ENCODE data around the gene IL4. TPM values are rescaled to one million over a fixed set of nuclear protein-coding genes. Genes with fewer than 3 reads are reported as not detected.
A peak's percentile ranks its signal among the peaks of the same experiment; 100 is the strongest.
"Not testable (repeated sequence)": the region's sequence is repeated elsewhere in the genome, so short reads cannot be mapped to it uniquely, and the experiment has no call there.

IL4 gene
- not detected for total RNA-seq
- not detected for polyA plus RNA-seq
- long read RNA-seq, donor 1: 0 reads
- long read RNA-seq, donor 2: 0 reads

GRCh38 chr5:132673939-132674630 lies at the start of gene IL4:
Gene IL4 (plus strand): TSS chr5:132673989. CDS start chr5:132674051, 62 bp downstream.
- TF ChIP-seq POLR2A (IDR thresholded peaks at IDR 0.05) (no peak), POLR2AphosphoS5 (IDR thresholded peaks at IDR 0.05) (no peak), CTCF (IDR thresholded peaks at IDR 0.05 in 8 of 11, conservative IDR thresholded peaks at IDR 0.05 in 3 of 11) (no peak)
- Histone ChIP-seq H3K27ac (peak within 1 kb of the TSS in 7 of 8 donors; percentile 3 to 66 (median 42)), H3K4me3 (no peak within 1 kb of the TSS), H3K27me3 (replicated peaks in 1 of 7) (no peaks in the 10 kb centered on the region), H3K36me3 (no peaks in the 10 kb centered on the region), H3K9me3 (no peaks in the 10 kb centered on the region), H3K4me1 (peaks cover 0 to 27% (median 7%) of the 10 kb centered on the region in 6 donors)
- DNase-seq: no peak
- WGBS, 5 donors: 82 to 89% (median 84%) methylated on average over 14 of the region's 14 CpGs
- intact Hi-C loops (cut with DNase I; ENCODE audit: low total_unique reads): no loop called here

- H3K27ac ChIP-seq: no peak overlapping the region
- H3K9me3 ChIP-seq: no peaks in the 10 kb centered on the region
- no peaks in the 10 kb centered on the region for H3K4me1 ChIP-seq
- DNase-seq: no peak
- H3K4me3 ChIP-seq: no peak overlapping the region
- H3K36me3 ChIP-seq: peaks cover 0 to 80% (median 8%) of the 10 kb centered on the region in 6 donors
- 85 to 96% (median 94%) methylated on average over 2 of the region's 2 CpGs for WGBS, 5 donors
- no peaks in the 10 kb centered on the region for H3K27me3 ChIP-seq (replicated peaks in 1 of 7)
- intact Hi-C loops (cut with DNase I; ENCODE audit: low total_unique reads): no loop called here
- no peak for TF ChIP-seq POLR2AphosphoS5 (IDR thresholded peaks at IDR 0.05)
- no peak for TF ChIP-seq POLR2A (IDR thresholded peaks at IDR 0.05)
- TF ChIP-seq CTCF (IDR thresholded peaks at IDR 0.05 in 8 of 11, conservative IDR thresholded peaks at IDR 0.05 in 3 of 11): no peak
Measured at GRCh38 chr5:132627470-132627869, 46.3 kb upstream of the IL4 start.

GRCh38 chr5:132628814-132629213 lies 45.0 kb upstream of the IL4 start:
- DNase-seq: no peak
- H3K4me1 ChIP-seq: no peaks in the 10 kb centered on the region
- H3K27me3 ChIP-seq (replicated peaks in 1 of 7): no peaks in the 10 kb centered on the region
- no peak overlapping the region for H3K27ac ChIP-seq
- no peak overlapping the region for H3K4me3 ChIP-seq
- intact Hi-C loops (cut with DNase I; ENCODE audit: low total_unique reads): no loop called here
- peaks cover 0 to 73% (median 5%) of the 10 kb centered on the region in 6 donors for H3K36me3 ChIP-seq
- no peaks in the 10 kb centered on the region for H3K9me3 ChIP-seq
- WGBS, 5 donors: 89 to 98% (median 90%) methylated on average over 2 of the region's 2 CpGs
- TF ChIP-seq POLR2A (IDR thresholded peaks at IDR 0.05) (no peak), CTCF (IDR thresholded peaks at IDR 0.05 in 8 of 11, conservative IDR thresholded peaks at IDR 0.05 in 3 of 11) (no peak), POLR2AphosphoS5 (IDR thresholded peaks at IDR 0.05) (no peak)

GRCh38 chr5:132629230-132629944 lies 44.4 kb upstream of the IL4 start:
- no peak for DNase-seq

GRCh38 chr5:132633587-132633986 lies 40.2 kb upstream of the IL4 start:
- H3K9me3 ChIP-seq; H3K4me1 ChIP-seq; intact Hi-C loops (cut with DNase I; ENCODE audit: low total_unique reads); H3K27ac ChIP-seq; DNase-seq; H3K4me3 ChIP-seq; H3K27me3 ChIP-seq (replicated peaks in 1 of 7): not testable (repeated sequence)
- WGBS, 5 donors: 96 to 98% (median 97%) methylated on average over 4 of the region's 4 CpGs
- peaks cover 0 to 81% (median 30%) of the 10 kb centered on the region in 6 donors for H3K36me3 ChIP-seq

More at GRCh38 chr5:132629230-132629944, 44.4 kb upstream of the IL4 start:
- no peak for TF ChIP-seq CTCF (IDR thresholded peaks at IDR 0.05 in 8 of 11, conservative IDR thresholded peaks at IDR 0.05 in 3 of 11)
- no peak for TF ChIP-seq POLR2A (IDR thresholded peaks at IDR 0.05)
- no peak for TF ChIP-seq POLR2AphosphoS5 (IDR thresholded peaks at IDR 0.05)
- Histone ChIP-seq H3K9me3 (no peaks in the 10 kb centered on the region), H3K27me3 (replicated peaks in 1 of 7) (no peaks in the 10 kb centered on the region), H3K36me3 (peaks cover 0 to 74% (median 5%) of the 10 kb centered on the region in 6 donors), H3K4me1 (no peaks in the 10 kb centered on the region), H3K27ac (no peak overlapping the region), H3K4me3 (no peak overlapping the region)
- intact Hi-C loops (cut with DNase I; ENCODE audit: low total_unique reads): no loop called here
- WGBS, 5 donors: 76 to 82% (median 79%) methylated on average over 5 of the region's 5 CpGs

Measured in spleen (tissue), 13 donors.